Hepatocyte (in vitro differentiated cells): ENCODE data around the gene GAREM2. TPM values are rescaled to one million over a fixed set of nuclear protein-coding genes. Genes with fewer than 3 reads are reported as not detected.

ENCODE experiments used
- DNase-seq: peaks from one replicate; pipeline ENCODE4 v3.0.0-alpha.2; 2016; ENCODE audit warnings: low spot score
- H2AFZ ChIP-seq: fragments of 200-600 bp; sonication (generic); 2 replicates; pipeline ENCODE4 v1.6.0; 2016; ENCODE audit warnings: antibody characterized with exemption, mild to moderate bottlenecking
- H3K27ac ChIP-seq: fragments of 200-600 bp; sonication (generic); 2 replicates; pipeline ENCODE4 v1.5.1; 2016; ENCODE audit warnings: mild to moderate bottlenecking
- H3K27me3 ChIP-seq: fragments of 200-600 bp; sonication (generic); 2 replicates; pipeline ENCODE4 v1.6.1; 2016
- H3K36me3 ChIP-seq: fragments of 200-600 bp; sonication (generic); replicated peaks from 2 replicates; pipeline ENCODE4 v1.5.1; 2016; ENCODE audit warnings: low read depth; ENCODE audit not compliant: insufficient read depth
- H3K4me1 ChIP-seq: fragments of 200-600 bp; sonication (generic); 2 replicates; pipeline ENCODE4 v1.5.1; 2016; ENCODE audit warnings: mild to moderate bottlenecking, moderate library complexity; ENCODE audit not compliant: insufficient read depth
- H3K4me2 ChIP-seq: fragments of 200-600 bp; sonication (generic); 2 replicates; pipeline ENCODE4 v1.6.0; 2016
- H3K4me3 ChIP-seq: fragments of 200-600 bp; sonication (generic); 2 replicates; pipeline ENCODE4 v1.5.1; 2016; ENCODE audit warnings: mild to moderate bottlenecking
- H3K79me2 ChIP-seq: fragments of 200-600 bp; sonication (generic); 2 replicates; pipeline ENCODE4 v1.6.0; 2017; ENCODE audit warnings: mild to moderate bottlenecking
- H3K9me2 ChIP-seq: fragments of 200-600 bp; sonication (generic); replicated peaks from 2 replicates; pipeline ENCODE4 v1.6.0; 2017; ENCODE audit warnings: mild to moderate bottlenecking; ENCODE audit not compliant: insufficient read depth
- H3K9me3 ChIP-seq: fragments of 200-600 bp; sonication (generic); 2 replicates; pipeline ENCODE4 v1.5.1; 2016; ENCODE audit warnings: low read depth, mild to moderate bottlenecking
- H4K20me1 ChIP-seq: fragments of 200-600 bp; sonication (generic); 2 replicates; pipeline ENCODE4 v1.6.0; 2016; ENCODE audit warnings: mild to moderate bottlenecking; ENCODE audit not compliant: insufficient read depth, poor library complexity, severe bottlenecking
- CTCF ChIP-seq: fragments of 200-600 bp; sonication (generic); IDR thresholded peaks from 2 replicates; pipeline ENCODE4 v1.5.1; 2016; ENCODE audit warnings: antibody characterized with exemption, mild to moderate bottlenecking; ENCODE audit not compliant: poor library complexity
- EZH2 ChIP-seq: fragments of 200-600 bp; sonication (generic); IDR thresholded peaks from 2 replicates; pipeline ENCODE4 v1.6.1; 2016; ENCODE audit warnings: antibody characterized with exemption, mild to moderate bottlenecking, borderline replicate concordance
- EZH2phosphoT487 ChIP-seq: fragments of 200-600 bp; sonication (generic); IDR thresholded peaks from one replicate; pipeline ENCODE4 v1.6.1; 2018; ENCODE audit warnings: antibody characterized with exemption, mild to moderate bottlenecking, low read depth, moderate library complexity; ENCODE audit not compliant: unreplicated experiment, severe bottlenecking
- WGBS: methylation state at CpG from one replicate; pipeline ENCODE4 v1.1.6; 2016; ENCODE audit warnings: low lambda C conversion rate; ENCODE audit errors: missing lambda C conversion rate; 5-methylcytosine and 5-hydroxymethylcytosine counted together
- polyA plus RNA-seq: library from polyadenylated mRNA; unstranded; fragments of >200 nt; fragmentation: Nextera tagmentation; extraction: Ambion mirVana; gene quantifications from 2 replicates; pipeline ENCODE4 v1.2.1, GENCODE V29; 2016
- total RNA-seq: library from RNA; depleted of rRNA; stranded (reverse); fragments of >200 nt; gene quantifications from 2 replicates; pipeline ENCODE4 v1.2.3, GENCODE V29; 2014

The GAREM2 gene
- total and polyA plus RNA-seq, 2 experiments from 2014 or later = 4.7 to 5.1 TPM

GRCh38 chr2:26175466-26176278, 2.8 kb downstream of the GAREM2 start:
- Histone ChIP-seq H3K9me2 (no peaks in the 10 kb centered on the region), H2AFZ (no peak overlapping the region), H3K4me1 (peaks cover 9% of the 10 kb centered on the region), H3K4me3 (no peak overlapping the region), H3K27me3 (peaks cover 12% of the 10 kb centered on the region), H3K79me2 (no peaks in the 10 kb centered on the region), H3K9me3 (no peaks in the 10 kb centered on the region), H3K4me2 (peak overlapping the region; percentile 97), H3K36me3 (no peaks in the 10 kb centered on the region), H3K27ac (no peak overlapping the region), H4K20me1 (no peaks in the 10 kb centered on the region)
- 64% methylated on average over 14 of the region's 15 CpGs for WGBS
- no peak for DNase-seq
- TF ChIP-seq EZH2phosphoT487 (no peak), EZH2 (no peak), CTCF (no peak)

- TF ChIP-seq EZH2phosphoT487 (no peak), EZH2 (no peak), CTCF (no peak)
Measured at GRCh38 chr2:26176279-26176615, 3.4 kb downstream of the GAREM2 start.

GRCh38 chr2:26177122-26177521, 4.2 kb downstream of the GAREM2 start:
- H2AFZ ChIP-seq = no peak overlapping the region
- no peak overlapping the region for H3K27ac ChIP-seq
- H3K9me2 ChIP-seq = no peaks in the 10 kb centered on the region
- WGBS = 94% methylated on average over 7 of the region's 7 CpGs
- peaks cover 12% of the 10 kb centered on the region for H3K27me3 ChIP-seq
- TF ChIP-seq EZH2phosphoT487 (no peak), CTCF (no peak), EZH2 (no peak)
- no peak overlapping the region for H3K4me3 ChIP-seq
- peaks cover 9% of the 10 kb centered on the region for H3K4me1 ChIP-seq
- no peak for DNase-seq
- H3K36me3 ChIP-seq = no peaks in the 10 kb centered on the region
- H3K79me2 ChIP-seq = no peaks in the 10 kb centered on the region
- H3K4me2 ChIP-seq = no peak overlapping the region
- H3K9me3 ChIP-seq = no peaks in the 10 kb centered on the region
- no peaks in the 10 kb centered on the region for H4K20me1 ChIP-seq

More at GRCh38 chr2:26176279-26176615, 3.4 kb downstream of the GAREM2 start:
- Histone ChIP-seq H3K4me2 (peak overlapping the region; percentile 97), H3K36me3 (no peaks in the 10 kb centered on the region), H3K4me3 (no peak overlapping the region), H3K4me1 (peaks cover 9% of the 10 kb centered on the region), H3K9me2 (no peaks in the 10 kb centered on the region), H2AFZ (no peak overlapping the region), H3K27me3 (peaks cover 12% of the 10 kb centered on the region), H3K9me3 (no peaks in the 10 kb centered on the region), H3K27ac (no peak overlapping the region), H3K79me2 (no peaks in the 10 kb centered on the region), H4K20me1 (no peaks in the 10 kb centered on the region)
- DNase-seq = no peak
- WGBS = 82% methylated on average over 11 of the region's 11 CpGs
